Brain microvascular endothelial cell (primary cell): Measurements from ENCODE around the gene OR51S1.
"Not testable (repeated sequence)": the region's sequence is repeated elsewhere in the genome, so short reads cannot be mapped to it uniquely, and the experiment has no call there.

Experiments used
- DNase-seq: peaks from one replicate; pipeline ENCODE4 v3.0.0-alpha.2; 2020
- H3K27ac ChIP-seq: fragments of 250-450 bp; sonication (Bioruptor Pico); 2 replicates; pipeline ENCODE4 v1.5.1; 2020; ENCODE audit warnings: mild to moderate bottlenecking, moderate library complexity
- H3K27me3 ChIP-seq: fragments of 250-450 bp; sonication (Bioruptor Pico); replicated peaks from 2 replicates; pipeline ENCODE4 v1.5.1; 2020; ENCODE audit warnings: mild to moderate bottlenecking
- H3K36me3 ChIP-seq: fragments of 250-450 bp; sonication (Bioruptor Pico); replicated peaks from 2 replicates; pipeline ENCODE4 v1.5.1; 2020; ENCODE audit warnings: mild to moderate bottlenecking
- H3K4me3 ChIP-seq: 2 replicates; pipeline ENCODE4 v1.5.1; 2011; ENCODE audit warnings: low read depth, mild to moderate bottlenecking, control low read depth, low read length, moderate library complexity
- CTCF ChIP-seq: IDR thresholded peaks from 2 replicates; pipeline ENCODE4 v1.5.1; 2011; ENCODE audit warnings: low read depth, mild to moderate bottlenecking, moderate library complexity, low read length, control low read depth, inconsistent platforms; ENCODE audit errors: missing control alignments
- in situ Hi-C: cut with HindIII; loops from 2 replicates; pipeline ENCODE4 v1.10.0; 2017; ENCODE audit warnings: low sequenced_read_pairs, low pct_ligation_motif_present

Gene OR51S1

GRCh38 chr11:4862447-4863236, 13.6 kb upstream of the OR51S1 start:
- H3K27me3 ChIP-seq: no peaks in the 10 kb centered on the region
- no peak for DNase-seq
- H3K4me3 ChIP-seq: no peak overlapping the region
- in situ Hi-C loops: no loop called here
- H3K27ac ChIP-seq: no peak overlapping the region
- no peaks in the 10 kb centered on the region for H3K36me3 ChIP-seq
- TF ChIP-seq CTCF: no peak

GRCh38 chr11:4854286-4854685, 5.3 kb upstream of the OR51S1 start:
- H3K27ac ChIP-seq, H3K4me3 ChIP-seq, H3K36me3 ChIP-seq, DNase-seq, in situ Hi-C loops, H3K27me3 ChIP-seq: not testable (repeated sequence)

- no peaks in the 10 kb centered on the region for H3K36me3 ChIP-seq
- no peak overlapping the region for H3K27ac ChIP-seq
- no peak overlapping the region for H3K4me3 ChIP-seq
- DNase-seq: peak; percentile 81
- TF ChIP-seq CTCF: no peak
- in situ Hi-C loops: no loop called here
- no peaks in the 10 kb centered on the region for H3K27me3 ChIP-seq
These were observed 2.0 kb upstream of the OR51S1 start for GRCh38 chr11:4851033-4851432.

GRCh38 chr11:4839851-4840549, 9.0 kb downstream of the OR51S1 start:
- Histone ChIP-seq H3K36me3 (no peaks in the 10 kb centered on the region), H3K27me3 (no peaks in the 10 kb centered on the region)

GRCh38 chr11:4830909-4831308, 18.1 kb downstream of the OR51S1 start:
- no peak for DNase-seq
- no peak for TF ChIP-seq CTCF
- Histone ChIP-seq H3K36me3 (no peaks in the 10 kb centered on the region), H3K27me3 (no peaks in the 10 kb centered on the region), H3K4me3 (no peak overlapping the region), H3K27ac (no peak overlapping the region)
- in situ Hi-C loops: no loop called here

More at GRCh38 chr11:4839851-4840549, 9.0 kb downstream of the OR51S1 start:
- TF ChIP-seq CTCF: no peak
- DNase-seq: no peak
- in situ Hi-C loops: no loop called here
- Histone ChIP-seq H3K4me3 (no peak overlapping the region), H3K27ac (no peak overlapping the region)

GRCh38 chr11:4830346-4830745, 18.7 kb downstream of the OR51S1 start:
- Histone ChIP-seq H3K4me3 (no peak overlapping the region), H3K27ac (no peak overlapping the region), H3K27me3 (no peaks in the 10 kb centered on the region), H3K36me3 (no peaks in the 10 kb centered on the region)
- in situ Hi-C loops: no loop called here
- no peak for TF ChIP-seq CTCF
- no peak for DNase-seq
